NCI-H2196 treated with DMSO at 0.1 percent for 48 hours (cell line): ENCODE results near the gene CHMP1A.
A peak's percentile ranks its signal among the peaks of the same experiment; 100 is the strongest.
"Not testable (repeated sequence)": the region's sequence is repeated elsewhere in the genome, so short reads cannot be mapped to it uniquely, and the experiment has no call there.

Experiments used
- DNase-seq: peaks from one replicate; lab custom pipeline; 2025; ENCODE audit not compliant: unreplicated experiment; lab: John Stamatoyannopoulos, UW

CHMP1A gene

DNA sequence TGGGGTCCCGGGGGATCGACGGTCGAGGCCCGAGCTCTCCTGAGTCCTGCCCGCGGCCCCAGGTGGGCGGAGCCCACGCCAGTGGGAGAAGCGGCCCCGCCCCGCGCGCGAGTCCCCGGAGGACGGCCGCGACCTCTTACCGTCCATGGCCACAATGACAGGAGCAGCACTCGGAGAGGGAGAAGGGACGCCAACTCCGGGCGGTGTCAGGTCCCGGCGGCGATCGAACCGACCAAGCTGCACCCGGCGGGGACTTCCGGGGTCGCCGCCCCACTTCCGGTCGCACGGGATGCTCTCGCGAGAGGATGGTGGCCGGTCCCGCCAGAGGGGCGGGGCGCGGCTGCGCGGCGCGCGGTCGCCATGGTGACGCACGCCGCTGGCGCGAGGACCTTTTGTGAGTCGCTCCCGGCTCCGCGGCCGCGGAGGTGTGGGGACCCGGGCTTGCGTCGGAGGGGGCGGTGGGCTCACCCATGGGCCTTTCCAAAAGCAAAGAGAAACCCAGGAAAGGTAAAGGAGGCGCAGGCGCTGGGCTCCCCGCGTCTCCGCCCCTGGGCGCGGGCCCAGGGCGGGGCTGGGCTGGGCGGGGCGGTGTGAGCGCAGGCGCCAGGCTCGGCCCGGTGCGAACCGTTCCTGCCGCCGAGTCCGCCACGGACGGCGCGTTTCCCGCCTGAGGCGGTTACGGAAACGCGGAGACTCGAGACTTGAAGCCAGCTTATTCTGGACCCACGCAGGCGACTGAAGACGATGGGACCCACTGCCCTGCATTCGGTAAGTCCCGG is at the start of gene CHMP1A, which contains the start of gene SPATA33:
TSS of gene CHMP1A (minus strand) at position 267 of the 779 bp plus-strand sequence. CDS start at position 147, 120 bp downstream.
TSS of gene SPATA33 (plus strand) at position 395 of the 779 bp plus-strand sequence. CDS start at position 471, 76 bp downstream.
- peak; percentile 14 for DNase-seq

DNA sequence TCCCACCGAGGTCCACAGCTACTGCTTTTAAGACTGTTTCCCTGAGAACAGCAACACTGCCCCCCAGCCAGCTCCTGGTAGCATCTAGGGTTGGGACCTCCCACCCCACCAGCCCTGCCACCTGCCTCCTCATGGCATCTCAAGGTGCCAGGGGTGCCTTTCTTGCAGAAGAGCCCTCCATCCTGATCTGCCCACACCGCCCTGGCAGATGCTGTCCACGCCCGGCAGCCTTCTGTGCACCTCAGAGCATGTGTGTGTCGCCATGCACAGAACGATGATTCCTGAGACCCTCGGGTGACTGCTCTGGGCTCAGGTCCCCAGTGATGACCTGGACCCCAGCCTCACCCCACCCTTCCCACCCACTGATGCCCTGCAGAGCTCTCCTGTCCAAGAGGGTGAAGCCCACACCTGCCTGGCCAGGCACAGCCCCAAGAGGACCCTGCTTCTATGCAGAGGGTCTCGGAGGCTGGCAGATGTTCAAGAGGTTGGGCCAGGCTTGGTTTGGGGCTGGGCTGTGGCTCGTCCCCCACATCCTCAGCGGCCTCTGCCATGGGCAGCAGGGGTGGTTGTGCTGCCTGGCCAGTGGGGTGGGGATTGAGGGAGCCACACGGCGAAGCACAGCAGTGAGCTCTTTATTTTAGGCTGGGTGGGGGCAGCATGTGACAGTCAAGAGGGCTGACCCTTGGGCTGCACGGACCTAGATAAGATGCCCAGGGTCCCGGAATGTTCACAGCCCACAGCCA is 49.2 kb upstream of the CHMP1A start:
- no peak for DNase-seq

DNA sequence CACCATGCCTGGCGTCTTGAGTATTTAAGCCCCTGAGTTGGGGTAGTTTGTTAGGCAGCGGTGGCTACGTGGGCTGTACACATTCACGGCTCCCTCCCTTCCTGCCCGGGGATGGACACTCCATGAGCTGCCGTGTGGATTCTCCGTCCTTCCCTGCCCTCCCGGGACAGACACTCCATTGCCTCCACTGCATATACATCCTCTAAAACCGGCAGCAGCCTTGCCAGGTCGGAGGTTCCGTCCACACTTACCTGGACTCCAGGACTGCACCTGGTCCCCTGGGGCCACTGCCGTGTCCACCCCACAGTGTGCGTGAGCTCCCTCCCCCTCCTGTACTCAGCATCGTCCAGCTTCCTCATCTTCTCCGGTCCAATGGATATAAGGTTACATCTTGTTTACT is 47.5 kb upstream of the CHMP1A start:
- no peak for DNase-seq

DNA sequence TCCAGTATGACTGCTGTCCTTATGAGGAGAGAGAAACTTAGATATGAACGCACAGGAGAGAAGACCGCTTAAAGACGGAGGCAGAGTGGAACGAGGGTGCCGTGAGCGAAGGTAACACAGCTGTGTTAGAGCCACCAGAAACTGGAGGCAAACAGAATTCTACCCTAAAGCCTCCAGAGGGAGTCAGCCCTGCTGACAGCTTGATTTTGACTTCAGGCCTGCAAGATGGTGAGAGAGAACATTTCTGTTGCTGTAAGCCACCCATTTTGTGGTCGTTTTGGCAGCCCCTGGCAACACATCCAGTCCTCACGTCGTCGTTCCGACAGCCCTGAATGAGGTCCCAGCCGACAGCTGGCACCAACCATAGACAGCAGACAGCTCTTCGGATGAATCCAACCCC is 46.8 kb upstream of the CHMP1A start:
- DNase-seq = no peak

DNA sequence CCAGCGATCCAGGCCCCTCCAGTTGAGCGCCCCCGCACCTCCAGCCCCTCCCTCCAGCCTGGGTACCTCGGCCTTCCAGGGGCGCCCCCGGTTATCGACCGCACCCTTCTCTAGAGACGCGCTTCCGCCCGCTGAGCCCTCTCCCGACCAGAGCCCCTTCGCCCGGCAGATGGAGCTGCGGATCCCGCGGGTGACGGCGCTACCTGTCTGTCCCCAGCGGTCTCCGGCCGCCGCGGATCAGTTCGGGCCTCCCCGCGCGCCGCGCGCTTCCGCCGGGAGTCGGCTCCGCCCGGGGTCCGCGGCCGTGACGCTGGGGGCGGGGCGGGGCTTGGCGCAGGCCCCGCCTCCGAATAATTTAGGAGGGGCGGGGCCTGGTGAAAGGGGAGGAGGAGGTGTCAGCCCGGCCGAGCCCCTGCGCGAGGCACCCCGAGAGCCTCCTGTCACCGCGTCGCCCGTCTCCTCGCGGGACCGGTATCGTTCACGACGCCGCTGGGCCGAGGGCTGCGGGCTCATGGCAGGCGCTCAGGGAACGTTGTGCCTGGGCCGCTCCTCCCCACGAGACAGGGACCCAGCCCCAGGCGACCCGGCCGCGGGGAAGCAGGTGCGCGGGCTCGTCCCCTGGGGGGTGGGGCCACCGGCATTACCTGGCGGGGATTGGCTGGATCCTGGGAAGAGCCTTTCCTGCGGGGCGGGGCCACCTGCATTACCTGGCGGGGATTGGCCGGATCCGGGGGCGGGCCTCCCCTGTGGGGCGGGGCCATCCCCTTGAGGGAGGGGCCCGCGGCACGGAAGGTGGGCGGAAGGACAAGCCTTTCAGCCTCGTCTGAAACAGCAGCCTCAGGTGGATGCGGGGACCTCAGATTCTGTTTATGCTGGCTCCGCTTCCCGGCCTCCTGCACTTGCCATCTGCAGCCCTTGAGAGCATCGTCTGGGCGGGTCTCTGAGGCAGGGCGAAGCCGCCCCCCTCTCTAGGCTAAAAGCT is 44.2 kb upstream of the CHMP1A start, which contains the start of gene SPATA2L:
TSS of gene SPATA2L (minus strand) at position 281 of the 982 bp plus-strand sequence. CDS start 473 bp downstream, outside the sequence.
- DNase-seq = peak; percentile 74

DNA sequence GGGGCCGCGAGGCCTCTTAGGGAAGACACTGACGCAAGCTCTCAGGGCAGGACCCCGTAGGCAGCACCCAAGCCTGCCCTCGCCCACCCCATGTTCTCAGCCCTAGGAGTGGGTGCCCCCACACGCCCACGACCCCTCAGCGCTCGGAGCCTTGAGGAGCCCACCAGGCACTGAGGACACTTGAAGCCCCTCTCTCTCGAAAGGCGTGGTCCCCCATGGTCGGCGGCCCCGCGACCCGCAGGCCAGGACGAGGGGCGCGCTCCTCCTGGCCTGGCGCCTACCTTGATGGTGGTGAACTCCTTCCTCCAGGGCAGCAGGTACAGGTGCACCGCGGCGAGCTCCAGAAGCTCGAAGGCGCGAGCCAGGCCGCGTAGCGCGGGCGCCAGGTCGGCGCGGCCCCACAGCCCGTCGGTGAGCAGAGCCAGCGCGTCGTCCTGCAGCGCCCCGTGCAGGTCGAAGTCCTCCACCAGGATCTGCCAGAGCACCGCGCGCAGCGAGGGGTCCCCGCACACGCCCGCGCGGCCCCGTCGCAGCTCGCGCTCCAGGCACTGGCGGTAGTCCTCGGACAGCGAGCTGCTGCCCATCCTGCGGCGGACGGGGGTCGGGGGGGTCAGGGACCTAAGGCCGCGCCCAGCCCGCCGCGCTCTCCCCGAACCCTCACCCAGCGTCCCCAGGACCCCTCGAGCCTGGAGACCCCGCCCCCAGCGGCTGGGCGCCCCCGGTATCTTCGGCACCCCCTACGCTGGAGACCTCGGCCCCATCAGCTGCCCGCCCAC is 43.3 kb upstream of the CHMP1A start:
- no peak for DNase-seq

DNA sequence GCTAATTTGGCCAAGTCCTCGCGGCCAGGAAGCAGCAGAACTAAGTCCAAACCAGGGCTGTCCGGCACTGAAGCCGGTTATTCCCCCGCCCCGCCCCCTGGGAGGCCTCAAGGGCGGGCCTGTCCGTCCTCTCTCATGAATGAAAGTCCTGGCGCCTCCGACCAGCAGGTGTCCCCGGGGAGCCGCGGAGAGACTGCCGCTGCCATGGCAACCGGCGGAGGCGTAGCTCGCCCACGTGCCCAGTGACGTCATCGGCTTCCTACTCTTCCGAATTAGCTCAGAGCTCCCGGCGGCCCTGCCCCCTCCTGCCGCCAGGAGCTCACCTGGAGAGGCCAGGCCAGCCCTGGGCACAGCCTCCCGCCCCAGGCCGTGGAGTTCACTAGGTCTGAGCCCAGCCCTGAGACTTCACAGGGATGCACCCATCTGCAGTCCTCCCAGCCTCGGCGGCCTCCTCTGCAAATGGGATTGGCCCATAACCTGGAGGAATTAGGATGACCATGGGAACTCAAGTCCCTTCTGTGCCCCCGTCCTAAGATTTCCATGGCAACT is 42.7 kb upstream of the CHMP1A start:
- peak; percentile 79 for DNase-seq

DNA sequence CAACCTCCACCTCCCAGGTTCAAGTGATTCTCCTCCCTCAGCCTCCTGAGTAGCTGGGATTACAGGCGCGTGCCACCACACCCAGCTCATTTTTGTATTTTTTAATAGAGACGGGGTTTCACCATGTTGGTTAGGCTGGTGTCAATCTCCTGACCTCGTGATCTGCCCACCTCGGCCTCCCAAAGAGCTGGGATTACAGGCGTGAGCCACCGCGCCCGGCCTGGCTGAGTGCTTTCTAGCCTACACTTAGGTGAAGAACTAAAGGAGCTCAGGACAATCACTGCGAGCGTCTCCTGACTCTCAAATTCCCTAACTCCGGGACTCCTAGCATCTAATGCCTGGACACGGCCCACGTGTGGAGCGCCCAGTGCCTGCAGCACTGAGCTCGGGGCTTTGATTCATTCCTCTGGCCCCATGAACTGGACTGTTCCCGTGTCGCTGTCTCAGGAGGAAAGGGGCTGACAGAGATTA is 42.2 kb upstream of the CHMP1A start:
- DNase-seq = not testable (repeated sequence)

DNA sequence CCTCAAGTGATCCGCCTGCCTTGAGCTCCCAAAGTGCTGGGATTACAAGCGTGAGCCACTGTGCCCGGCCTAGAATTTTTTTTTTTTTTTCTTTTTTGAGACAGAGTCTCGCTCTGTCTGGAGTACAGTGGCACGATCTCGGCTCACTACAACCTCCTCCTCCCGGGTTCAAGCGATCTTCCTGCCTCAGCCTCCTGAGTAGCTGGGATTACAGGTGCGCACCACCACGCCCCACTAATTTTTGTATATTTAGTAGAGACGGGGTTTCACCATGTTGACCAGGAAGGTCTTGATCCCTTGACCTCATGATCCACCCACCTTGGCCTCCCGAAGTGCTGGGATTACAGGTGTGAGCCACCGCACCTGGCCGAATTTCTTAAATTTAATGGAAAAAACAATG is 41.2 kb upstream of the CHMP1A start:
- DNase-seq = not testable (repeated sequence)

DNA sequence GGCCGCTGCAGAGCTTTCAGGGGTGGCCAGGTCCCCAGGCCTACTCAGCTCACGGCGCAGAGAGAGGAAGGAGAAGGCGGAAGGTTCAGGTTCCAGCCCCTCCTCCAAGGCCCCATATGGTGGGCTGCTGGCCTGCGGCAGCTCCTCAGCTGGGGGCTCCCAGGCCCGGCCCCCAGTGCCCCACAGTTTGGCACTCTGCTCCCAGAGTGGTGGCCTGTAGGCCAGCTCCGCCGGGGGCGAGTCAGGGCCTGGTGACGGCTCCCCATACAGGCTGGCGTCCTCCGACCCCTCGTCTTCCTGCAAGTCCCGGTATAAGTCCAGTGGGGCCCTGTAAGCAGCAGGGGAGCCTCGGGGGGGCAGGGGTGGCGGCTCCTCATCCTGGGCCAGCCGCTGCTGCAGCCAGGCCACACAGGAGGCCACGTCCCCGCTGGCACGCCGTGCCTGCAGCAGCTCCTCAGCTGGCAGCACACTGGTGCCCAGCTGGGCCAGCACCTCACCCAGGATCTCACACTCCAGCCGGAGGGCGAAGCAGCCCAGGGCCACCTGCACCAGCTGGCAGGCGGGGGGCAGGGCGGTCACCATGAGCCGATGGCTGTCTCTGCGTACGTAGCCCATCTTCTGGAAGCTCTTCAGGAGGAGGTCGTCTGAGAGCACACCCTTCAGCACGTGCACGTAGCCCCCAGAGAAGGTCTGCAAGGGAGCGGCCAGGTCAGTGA is 40.3 kb upstream of the CHMP1A start:
- DNase-seq = no peak

DNA sequence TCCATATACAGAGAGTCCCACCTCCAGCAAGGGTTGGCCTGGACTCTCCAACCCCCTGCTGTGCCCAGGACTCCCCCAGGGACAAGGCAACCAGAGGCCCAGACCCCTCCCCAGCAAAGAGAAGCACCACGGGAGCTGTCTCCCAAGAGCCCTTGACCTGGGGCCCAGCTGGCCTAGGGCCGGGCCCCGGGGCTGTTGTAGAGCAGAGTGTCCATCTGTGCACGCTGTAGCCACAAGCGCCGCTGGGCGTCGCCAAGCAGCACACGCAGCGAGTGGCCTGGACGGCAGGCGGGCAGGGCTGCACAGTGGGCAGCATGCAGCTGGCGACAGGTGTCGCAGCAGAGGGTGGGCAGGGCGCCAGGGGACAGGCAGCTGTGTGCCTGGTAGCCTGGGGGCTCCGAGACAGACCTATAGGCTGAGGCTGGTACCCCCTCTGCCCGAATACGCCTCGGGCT is 39.7 kb upstream of the CHMP1A start:
- no peak for DNase-seq

DNA sequence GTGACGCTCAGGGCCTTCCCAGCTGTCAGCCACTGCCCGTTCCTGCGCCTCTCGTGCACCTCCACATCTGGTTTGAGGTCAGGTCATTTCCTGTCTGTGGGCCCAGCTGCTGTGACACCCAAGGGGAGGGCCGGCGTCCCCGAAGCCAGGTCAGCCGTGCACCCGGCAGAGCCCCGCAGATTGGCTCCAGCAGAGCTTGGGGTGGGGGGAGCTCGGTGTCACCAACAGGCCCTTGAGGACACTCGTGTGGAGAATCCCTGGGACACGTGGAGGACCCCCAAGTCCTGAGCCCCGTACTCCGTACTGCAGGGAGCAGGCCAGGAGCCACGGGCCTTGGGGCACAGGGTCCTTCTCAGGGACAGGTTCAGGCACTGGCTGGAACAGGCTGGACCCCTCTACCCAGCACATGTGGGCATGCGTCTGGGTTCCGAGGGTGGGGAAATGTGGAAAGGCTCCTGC is 39.2 kb upstream of the CHMP1A start:
- no peak for DNase-seq

DNA sequence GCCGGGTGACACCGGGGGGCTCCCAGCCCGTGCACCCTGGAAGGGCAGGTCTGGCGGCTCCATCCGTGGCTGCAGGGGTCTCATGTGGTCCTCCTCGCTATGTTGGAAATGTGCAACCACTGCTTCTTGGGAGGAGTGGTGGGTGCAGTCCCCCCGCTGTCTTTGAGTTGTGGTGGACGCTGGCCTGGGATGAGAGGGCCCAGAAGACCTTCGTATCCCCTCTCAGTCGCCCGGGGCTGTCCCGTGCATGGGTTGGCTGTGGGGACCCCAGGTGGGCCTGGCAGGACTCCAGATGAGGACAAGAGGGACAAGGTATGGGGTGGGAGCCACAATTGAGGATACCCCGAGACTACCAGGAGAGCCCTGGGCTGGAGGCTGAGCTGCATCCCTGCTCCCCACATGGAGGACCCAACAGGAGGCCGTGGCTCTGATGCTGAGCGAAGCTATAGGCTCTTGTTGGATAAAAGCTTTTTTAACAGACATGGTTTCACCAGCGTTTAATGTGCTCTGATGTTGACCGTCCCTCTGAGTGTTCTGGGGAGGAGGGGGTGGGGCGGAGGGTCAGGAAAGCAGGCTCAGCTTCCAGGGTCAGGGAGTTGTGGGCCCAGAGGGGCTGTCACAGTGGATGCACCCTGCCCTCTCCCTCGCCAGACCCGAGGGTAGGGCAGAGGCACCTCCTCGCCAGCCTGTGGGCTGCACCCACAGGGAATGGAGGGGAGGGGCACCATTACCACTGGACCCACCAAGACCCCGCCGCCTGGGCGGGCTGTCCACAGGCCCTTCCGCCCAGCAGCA is 38.6 kb upstream of the CHMP1A start:
- DNase-seq = no peak

DNA sequence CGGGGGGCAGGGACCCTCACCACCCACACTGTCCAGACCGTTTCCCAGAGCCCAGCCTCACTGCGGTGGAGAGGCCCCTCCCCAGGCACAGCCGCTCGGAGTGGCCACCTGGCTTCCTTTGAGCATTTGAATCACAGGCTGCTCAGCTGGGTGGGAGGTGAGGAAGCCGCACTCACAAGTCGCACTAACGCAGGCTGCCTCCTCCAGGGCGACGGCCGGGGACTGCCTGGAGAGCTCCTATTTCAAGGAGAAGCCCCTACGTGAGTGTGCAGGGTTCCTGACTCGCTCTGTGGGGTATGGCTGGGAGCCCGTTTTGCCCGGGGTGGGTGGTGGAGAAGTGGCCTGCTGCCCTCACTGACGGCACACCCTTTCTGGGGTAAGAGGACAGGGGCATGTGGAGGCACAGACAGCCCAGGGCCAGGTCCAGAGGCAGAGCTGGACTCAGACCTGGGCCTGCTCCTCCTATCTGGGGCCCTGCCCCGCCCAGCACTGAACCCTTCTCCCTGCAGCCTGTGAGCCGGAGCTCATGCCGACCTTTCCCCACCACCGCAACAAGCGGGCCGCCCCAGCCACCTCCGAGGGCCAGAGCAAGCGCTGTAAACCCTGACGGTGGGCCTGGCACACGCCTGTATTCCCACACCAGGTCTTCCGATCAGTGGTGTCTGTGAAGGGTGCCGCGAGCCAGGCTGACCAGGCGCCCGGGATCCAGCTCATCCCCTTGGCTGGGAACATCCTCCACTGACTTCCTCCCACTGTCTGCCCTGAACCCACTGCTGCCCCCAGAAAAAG is 37.8 kb upstream of the CHMP1A start:
- no peak for DNase-seq

DNA sequence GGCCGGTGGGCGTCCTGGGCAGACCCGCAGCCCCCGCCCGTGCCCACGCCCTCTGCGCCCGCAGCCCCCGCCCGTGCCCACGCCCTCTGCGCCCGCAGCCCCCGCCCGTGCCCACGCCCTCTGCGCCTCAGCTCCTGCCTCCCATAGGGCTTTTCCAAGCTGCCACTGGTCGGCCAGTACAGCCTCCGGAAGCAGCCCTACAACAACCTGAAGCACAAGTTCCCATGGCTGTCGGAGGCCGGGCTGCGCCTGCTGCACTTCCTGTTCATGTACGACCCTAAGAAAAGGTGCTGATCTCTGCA is 37.2 kb upstream of the CHMP1A start:
- not testable (repeated sequence) for DNase-seq

DNA sequence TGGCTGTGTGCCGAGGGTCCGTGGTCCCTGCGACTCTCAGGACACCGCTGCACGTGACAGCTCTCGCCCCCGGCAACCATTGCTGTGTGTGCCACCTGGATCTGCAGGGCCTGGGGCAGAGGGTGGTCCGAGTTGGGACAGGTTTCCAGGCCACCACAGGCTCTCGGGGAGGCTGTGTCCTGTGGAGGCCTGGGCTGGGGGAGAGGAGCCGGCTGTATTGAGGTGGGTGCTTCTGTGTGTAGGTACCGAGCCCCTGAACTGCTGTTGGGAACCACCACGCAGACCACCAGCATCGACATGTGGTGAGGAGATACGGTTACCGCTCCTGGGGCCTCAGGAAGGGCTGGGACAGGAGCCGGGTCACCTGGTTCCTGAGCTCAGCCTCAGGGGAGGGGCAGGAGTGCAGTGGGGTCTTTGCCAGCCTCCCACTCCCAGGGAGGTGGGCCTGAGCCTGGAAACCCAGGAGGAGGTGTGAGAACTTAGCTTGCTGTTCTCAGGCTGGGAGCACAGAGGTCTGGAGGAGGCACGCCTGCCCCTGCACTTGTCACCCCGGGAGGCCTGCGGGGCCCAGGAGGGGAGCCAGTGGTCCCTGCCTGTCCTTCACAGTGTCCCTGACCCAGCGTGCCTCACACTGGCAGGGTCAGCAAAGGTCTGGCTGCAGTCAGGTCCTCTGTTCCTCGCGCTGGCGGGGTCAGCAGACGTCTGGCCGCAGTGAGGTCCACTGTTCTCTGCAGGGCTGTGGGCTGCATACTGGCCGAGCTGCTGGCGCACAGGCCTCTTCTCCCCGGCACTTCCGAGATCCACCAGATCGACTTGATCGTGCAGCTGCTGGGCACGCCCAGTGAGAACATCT is 36.6 kb upstream of the CHMP1A start:
- no peak for DNase-seq
